GM18505 (cell line): ENCODE results near the gene LRRC15.

Experiments
- ATAC-seq: cut with Tn5 transposase; IDR thresholded peaks from one replicate; pipeline ENCODE4 v1.9.1; 2021; ENCODE audit not compliant: unreplicated experiment
- POLR2A ChIP-seq: IDR thresholded peaks from 4 replicates; pipeline ENCODE4 v1.6.1; 2011; ENCODE audit warnings: borderline replicate concordance; ENCODE audit not compliant: insufficient read depth, insufficient read length; ENCODE audit errors: extremely low read depth

LRRC15 gene

DNA sequence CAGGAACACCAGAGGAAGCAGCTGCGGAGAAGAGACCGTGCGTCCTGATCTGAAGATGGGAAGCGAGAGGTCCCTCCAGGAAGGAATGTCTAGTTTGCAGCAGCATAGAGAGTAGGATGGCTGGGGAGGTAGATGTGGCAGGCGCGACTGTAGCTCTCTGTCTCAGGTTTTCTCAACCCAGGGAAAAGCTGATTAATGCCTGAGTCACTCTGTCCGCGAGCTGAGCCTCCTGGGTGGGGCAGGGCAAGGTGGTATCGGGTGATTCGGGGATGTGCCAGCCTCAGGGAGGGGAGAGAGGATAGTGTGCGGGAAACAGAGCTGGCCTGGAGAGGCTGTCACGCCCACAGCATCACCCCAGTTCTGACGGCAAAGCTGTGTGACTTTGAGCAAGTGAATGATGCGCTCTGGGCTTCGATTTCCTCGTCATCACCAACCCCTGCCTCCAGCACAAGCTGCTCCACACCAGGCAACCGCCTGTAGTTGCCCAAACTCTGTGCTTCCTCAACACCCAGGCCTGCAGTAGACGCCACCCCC lies 46.8 kb downstream of the LRRC15 start:
- TF ChIP-seq POLR2A: no peak
- no peak for ATAC-seq

DNA sequence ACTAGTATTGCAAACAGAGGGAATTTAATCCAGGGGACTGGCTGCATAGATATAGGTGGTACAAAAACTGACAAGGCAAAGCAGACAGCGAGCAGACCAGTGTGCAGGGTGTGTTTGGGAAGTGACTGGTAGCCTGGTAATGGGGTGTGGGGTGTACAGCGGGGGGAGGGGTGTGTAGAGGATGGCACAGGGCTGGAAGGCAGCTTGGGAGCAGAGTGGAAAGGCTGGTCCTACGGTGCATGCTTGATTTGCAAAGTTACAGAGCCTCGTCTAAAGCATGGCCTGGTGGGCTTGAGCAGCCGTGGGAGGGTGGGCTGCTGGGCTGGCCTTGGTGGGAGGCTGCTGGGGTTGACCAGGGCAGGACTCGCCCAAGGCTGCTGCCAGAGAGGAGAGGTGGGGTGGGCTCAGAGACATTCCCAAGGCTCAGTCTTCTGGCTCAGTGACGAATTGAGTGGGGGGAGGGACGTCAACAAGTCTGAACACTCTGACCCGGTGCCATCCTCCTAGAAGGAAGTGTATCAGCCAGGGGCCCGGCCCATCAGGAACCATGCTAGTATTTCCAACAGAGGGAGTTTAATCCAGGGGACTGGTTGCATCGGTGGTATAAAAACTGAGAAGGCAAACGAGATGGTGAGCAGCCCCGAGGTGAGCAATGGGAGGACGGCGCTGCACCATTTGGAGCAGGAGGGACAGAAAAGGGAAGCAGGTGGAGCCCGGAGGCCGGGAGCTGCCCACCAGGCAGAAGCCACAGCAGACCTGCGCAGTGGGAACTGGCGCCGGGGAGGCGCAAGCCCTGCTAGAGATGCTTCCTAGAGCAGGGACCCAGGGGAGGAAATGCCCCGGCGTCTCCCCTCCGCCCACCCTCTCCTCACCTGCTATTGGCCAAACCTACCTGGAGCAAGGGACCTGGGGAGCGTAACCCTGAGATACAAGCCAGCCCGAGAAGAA lies 47.6 kb downstream of the LRRC15 start:
- TF ChIP-seq POLR2A: no peak
- ATAC-seq: no peak

DNA sequence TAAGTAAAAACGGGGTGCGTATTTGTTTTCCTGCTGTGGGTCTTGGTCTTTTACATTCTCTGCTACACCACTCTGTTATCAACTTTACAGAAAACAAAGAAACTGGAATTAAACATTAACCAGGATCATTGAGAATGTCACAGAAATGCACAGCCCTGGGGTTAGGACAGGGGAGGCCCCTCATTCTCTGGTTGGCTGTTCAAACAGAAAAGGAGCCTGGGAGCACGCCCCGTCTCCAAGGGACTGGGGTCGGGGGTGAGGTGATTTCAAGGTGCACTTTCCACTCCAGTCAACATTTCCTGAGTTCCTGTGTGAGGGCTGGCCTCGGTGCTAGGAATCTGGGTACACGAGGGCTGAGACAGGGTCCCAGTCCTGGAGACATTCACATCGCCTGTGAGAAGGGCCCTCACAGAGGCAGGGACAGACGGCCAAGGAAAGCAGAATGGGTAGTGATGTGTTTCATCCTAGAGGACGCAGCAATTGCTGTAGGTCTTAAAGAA lies 48.7 kb downstream of the LRRC15 start:
- ATAC-seq: no peak
- no peak for TF ChIP-seq POLR2A

DNA sequence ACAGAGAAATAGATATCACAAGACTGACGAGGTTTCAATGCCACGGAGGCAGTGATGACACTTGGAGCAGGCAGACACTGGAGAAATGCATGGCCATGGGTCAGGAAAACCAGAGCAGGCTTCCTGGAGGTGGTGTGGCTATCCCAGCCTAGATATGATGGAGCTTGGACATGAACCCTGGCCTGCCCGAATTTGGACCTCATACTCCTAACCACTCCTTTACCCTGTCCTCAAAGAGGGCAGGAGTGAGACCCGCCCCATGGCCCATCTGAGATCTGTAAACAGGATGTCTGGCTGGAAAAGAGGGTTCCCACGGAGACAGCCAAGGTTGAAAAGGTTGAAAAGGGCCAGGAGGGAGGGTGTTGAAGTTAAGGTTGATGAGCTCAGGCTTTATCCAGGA lies 49.4 kb downstream of the LRRC15 start:
- ATAC-seq: no peak
- TF ChIP-seq POLR2A: no peak

DNA sequence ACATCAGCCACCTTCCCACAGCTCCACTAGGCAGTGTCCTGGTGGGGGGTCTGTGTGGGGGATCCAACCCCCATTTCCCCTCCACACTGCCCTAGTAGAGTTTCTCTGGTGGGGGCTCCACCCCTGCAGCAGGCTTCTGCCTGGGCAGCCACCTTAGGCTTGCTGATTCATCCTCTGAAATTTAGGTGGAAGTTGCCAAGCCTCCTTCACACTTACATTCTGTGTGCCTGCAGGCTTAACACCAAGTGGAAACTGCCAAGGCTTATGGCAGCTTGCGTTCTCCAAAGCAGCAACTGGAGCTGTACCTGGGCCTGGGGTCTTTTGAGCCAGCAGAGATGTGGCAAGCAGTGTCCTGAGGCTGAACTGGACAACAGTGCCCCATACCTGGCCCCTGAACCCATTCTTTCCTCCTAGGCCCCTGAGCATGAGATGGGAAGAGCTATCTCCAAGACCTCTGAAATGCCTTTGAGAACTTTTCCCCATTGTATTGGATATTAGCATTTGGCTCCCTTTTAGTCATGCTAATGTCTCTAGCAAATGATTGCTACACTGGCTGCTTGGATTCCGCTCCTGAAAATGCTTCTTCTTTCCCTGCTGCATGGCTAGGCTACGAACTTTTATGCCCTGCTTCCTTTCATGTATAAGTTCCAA lies 50.9 kb downstream of the LRRC15 start:
- no peak for ATAC-seq
- no peak for TF ChIP-seq POLR2A

DNA sequence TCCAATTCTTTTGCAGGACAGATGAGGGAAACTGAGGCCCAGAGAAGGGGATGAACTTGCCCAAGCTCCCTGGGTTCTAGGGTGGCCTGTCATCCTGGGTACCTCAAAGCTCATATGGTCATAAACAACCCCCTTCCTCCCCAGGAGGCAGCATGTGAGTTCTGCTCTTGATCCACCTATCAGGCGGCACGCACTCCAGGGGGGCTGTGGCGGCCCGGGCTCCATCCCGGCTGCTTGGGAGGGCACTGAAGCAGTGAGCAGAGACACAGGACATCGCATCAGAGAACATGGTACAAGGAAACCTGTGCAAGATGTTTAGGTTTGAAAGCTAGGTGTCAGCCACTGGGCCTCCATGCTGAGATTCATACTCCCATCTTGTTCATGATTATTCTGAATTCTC lies 52.6 kb downstream of the LRRC15 start:
- TF ChIP-seq POLR2A: no peak
- no peak for ATAC-seq

DNA sequence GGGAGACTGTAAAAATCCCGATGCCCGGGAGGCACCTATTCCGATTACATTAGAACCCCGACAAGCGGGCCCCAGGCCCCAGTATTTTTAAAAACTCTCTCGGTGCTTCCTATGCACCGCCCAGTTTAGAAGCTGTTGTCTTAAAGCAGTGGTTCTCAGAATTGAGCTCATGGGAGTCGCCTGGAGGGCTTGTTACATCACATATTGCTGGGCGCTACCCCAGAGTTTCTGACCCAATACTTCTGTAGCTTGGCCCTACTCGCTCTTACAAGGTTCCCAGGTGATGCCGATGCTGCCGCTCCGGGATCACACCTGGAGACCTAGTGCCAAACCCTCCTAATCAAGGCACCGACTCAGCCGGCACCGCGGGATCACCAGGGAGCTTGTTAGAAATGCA lies 53.6 kb downstream of the LRRC15 start:
- no peak for TF ChIP-seq POLR2A
- peak; percentile 12 for ATAC-seq

DNA sequence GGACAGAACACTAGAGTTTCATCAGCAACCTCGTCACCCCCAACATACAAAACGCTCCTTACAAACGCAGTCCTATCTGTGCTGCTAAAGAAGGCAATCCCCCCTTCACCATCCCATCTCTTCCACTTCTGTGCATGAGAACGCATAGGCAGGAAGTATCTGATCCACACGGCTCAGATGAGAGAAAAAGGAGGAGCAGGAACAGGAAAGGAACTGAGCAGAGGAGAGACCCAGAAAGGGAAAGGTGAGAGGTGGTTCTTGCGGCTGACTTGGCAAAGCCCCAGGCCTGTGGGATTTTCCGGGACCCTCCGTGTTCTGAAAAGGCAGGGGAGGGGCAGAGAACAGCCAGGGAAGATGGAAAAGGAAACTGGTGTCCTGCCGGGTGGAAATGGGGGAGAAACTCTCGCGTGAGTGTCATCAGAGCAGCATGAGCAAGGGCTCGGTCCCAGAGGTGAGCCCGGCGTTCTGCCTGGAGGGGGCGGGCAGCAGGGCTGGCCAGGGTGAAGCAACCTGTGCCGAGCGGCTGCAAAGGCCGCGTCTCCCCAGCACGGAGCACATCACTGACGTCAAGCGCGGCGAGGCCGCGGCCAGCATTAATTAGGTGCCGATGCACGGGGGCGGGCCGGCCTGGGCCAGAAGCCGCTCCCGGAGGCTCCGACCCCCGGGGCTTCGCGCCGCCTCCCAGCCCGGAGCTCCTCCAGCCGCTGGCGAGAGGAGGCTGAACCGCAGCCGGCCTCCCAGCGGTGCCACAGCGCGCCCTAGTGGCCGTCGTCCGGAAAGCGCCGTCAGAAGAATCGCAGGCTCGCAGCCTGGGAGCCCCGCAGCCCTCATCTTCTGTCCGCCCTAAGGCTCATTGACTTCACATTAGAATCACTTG lies 54.2 kb downstream of the LRRC15 start:
- no peak for TF ChIP-seq POLR2A
- peak; percentile 84 for ATAC-seq

DNA sequence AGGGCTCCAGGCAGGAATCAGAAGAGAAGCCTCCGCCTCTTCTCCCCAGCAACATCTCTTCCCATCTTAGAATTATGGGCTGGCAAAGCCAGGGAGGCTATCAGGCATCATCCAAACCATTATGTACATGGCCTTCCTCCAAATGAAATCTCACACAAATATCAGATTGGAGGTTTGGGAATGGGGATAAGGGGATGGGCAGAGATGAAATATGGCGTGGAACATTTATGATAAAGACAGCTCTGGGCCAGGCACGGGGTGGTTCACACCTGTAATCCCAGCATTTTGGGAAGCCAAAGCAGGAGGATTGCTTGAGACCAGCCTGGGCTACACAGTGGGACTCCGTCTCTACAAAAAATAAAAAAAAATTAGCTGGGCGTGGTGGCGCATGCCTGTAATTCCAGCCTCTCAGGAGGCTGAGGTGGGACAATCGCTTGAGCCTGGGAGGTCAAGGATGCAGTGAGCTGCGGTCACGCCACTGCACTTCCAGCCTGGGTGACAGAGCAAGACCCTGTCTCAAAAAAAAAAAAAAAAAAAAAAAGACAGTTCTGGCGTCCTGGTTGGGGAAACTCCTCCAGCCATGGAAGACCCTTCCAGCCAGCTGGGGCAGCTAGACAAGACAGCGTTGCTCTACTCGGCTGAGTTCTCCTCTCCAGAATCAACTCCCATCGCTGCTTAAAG lies 55.0 kb downstream of the LRRC15 start:
- TF ChIP-seq POLR2A: no peak
- ATAC-seq: no peak

DNA sequence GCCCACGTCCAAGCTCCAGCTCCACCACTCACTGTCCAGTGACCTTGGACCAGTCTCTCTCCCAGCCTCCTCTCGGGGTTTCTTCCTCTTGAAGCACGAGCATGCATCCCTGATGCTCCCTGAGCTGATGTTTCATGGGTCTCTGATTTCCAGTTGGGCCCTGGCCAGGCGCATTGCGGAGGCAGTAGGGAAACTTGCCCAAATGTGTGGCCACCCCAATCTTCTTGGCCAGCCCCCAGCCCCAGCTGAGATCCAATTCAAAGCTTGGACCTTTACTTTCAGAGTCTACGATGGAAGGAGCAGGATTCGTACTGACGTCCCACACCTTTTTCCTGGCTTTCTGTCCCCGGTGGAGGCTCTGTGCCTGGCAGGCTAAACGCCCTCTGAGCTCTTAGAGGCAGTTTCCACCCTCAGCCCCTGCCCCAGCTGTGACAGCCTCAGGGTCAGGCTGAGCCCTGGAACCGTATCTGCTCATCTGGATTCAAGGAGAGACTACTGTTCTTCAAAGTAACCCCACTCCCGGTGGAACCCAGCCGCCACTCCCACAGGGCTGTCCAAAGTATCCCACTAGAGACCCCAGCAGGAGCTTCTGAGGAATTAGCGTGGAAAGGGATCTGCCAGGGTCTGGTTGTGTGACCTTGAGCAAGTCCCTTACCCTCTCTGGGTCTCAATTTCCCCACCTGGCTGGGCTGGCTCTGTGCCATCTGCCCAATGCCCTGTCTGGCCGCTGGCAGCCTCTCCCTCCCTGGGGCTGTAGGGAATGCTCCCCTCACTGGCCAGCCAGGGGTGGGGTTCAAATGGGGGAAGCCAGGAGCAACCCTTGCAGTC lies 55.8 kb downstream of the LRRC15 start:
- no peak for TF ChIP-seq POLR2A
- ATAC-seq: no peak

DNA sequence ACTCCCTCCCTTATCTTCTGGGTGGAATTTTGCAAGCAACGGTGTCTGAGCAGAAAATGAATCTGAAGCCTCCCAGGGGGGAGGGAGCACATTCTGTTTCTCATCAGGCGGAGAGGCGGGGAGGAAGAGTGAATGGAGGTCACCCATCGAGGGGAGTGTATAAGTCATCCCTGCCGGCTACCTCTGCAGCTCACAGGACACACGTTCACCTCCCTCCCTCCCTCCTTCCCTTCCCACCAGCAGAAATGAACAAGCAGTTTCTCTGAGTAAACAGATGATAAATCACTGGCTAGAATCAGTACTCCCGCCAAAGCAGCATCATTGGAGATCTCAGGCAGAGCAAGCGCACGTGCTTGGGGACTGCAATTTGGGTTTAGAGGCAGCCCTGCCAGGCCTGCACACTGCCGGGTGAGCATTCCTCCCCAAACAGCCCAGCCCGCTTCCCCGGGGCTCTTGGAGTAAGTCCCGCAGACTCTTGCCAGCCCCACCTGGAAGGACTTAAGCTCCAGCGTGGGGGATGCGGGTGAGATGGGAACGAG lies 56.7 kb downstream of the LRRC15 start:
- no peak for TF ChIP-seq POLR2A
- no peak for ATAC-seq
